IMR-90 (cell line): ENCODE measurements around the gene MDM2. TPM values are rescaled to one million over a fixed set of nuclear protein-coding genes. Genes with fewer than 3 reads are reported as not detected.

Experiments used
- ATAC-seq: fragments of 200-7000 bp; cut with Tn5 transposase; 2 replicates; pipeline ENCODE4 v1.9.1; 2020; ENCODE audit warnings: low read depth, mild to moderate bottlenecking, moderate library complexity
- BruUV-seq: library from RNA; stranded (reverse); fragments of 400-500 nt; replicated peaks from 2 replicates; lab custom pipeline; 2021; lab: Mats Ljungman, UMichigan
- CTCF ChIA-PET: fragments of 300-600 bp; formaldehyde crosslinking; extraction: SDS; loops from one replicate; lab custom pipeline; 2021; ENCODE audit warnings: antibody characterized with exemption; lab: Yijun Ruan, JAX
- POLR2A ChIA-PET: fragments of 300-600 bp; sonication (Branson Sonifier 250); formaldehyde crosslinking; loops from one replicate; lab custom pipeline; 2022; ENCODE audit warnings: antibody characterized with exemption; ENCODE audit not compliant: unreplicated experiment; lab: Charles Lee
- DNase-seq: peaks from one replicate; pipeline ENCODE4 v3.0.0; 2013
- H2AFZ ChIP-seq: replicated peaks from 2 replicates; pipeline ENCODE3; 2013; ENCODE audit warnings: low read length, mild to moderate bottlenecking; ENCODE audit not compliant: poor library complexity
- H2AK5ac ChIP-seq: 2 replicates; pipeline ENCODE4 v1.6.1; 2013; ENCODE audit warnings: low read depth, low read length, inconsistent platforms
- H2AK9ac ChIP-seq: replicated peaks from 2 replicates; pipeline ENCODE3; 2013; ENCODE audit warnings: mild to moderate bottlenecking, low read depth, low read length, moderate library complexity; ENCODE audit not compliant: poor library complexity
- H2BK120ac ChIP-seq: 2 replicates; pipeline ENCODE4 v1.6.1; 2013; ENCODE audit warnings: low read depth, low read length, inconsistent platforms
- H2BK15ac ChIP-seq: 3 replicates; pipeline ENCODE4 v1.6.1; 2013; ENCODE audit warnings: low read depth, low read length, inconsistent platforms
- H2BK20ac ChIP-seq: 2 replicates; pipeline ENCODE4 v1.6.1; 2013; ENCODE audit warnings: low read depth, mild to moderate bottlenecking, inconsistent platforms, low read length, moderate library complexity
- H2BK5ac ChIP-seq: 2 replicates; pipeline ENCODE4 v1.6.1; 2013; ENCODE audit warnings: mild to moderate bottlenecking, low read depth, low read length, inconsistent platforms; ENCODE audit not compliant: poor library complexity, severe bottlenecking
- H3K14ac ChIP-seq: replicated peaks from 2 replicates; pipeline ENCODE4 v1.6.1; 2013; ENCODE audit warnings: low read depth, low read length, inconsistent platforms
- H3K18ac ChIP-seq: 2 replicates; pipeline ENCODE4 v1.6.1; 2013; ENCODE audit warnings: low read depth, low read length, control low read depth
- H3K23ac ChIP-seq: 2 replicates; pipeline ENCODE4 v1.6.1; 2013; ENCODE audit warnings: low read depth, low read length, inconsistent platforms
- H3K27ac ChIP-seq: 2 replicates; pipeline ENCODE4 v1.5.1; 2013; ENCODE audit warnings: mild to moderate bottlenecking, control low read depth, low read length; ENCODE audit not compliant: insufficient read depth
- H3K27me3 ChIP-seq: 2 replicates; pipeline ENCODE4 v1.6.1; 2013; ENCODE audit warnings: low read length; ENCODE audit not compliant: control insufficient read depth, insufficient read depth
- H3K36me3 ChIP-seq: 2 replicates; pipeline ENCODE4 v1.6.1; 2013; ENCODE audit warnings: low read length, mixed read lengths; ENCODE audit not compliant: control insufficient read depth, insufficient read depth
- H3K4ac ChIP-seq: 2 replicates; pipeline ENCODE4 v1.6.1; 2013; ENCODE audit warnings: low read depth, low read length, inconsistent platforms
- H3K4me1 ChIP-seq: 2 replicates; pipeline ENCODE4 v1.6.1; 2013; ENCODE audit warnings: low read length, mixed read lengths; ENCODE audit not compliant: control insufficient read depth, insufficient read depth
- H3K4me2 ChIP-seq: 2 replicates; pipeline ENCODE4 v1.6.1; 2013; ENCODE audit warnings: low read depth, mild to moderate bottlenecking, control low read depth, low read length, moderate library complexity
- H3K4me3 ChIP-seq: 2 replicates; pipeline ENCODE4 v1.5.1; 2013; ENCODE audit warnings: low read depth, mild to moderate bottlenecking, control low read depth, low read length, moderate library complexity; ENCODE audit not compliant: insufficient read depth
- H3K56ac ChIP-seq: 2 replicates; pipeline ENCODE4 v1.6.1; 2013; ENCODE audit warnings: low read length, inconsistent platforms; ENCODE audit not compliant: insufficient read depth; ENCODE audit errors: extremely low read depth
- H3K79me1 ChIP-seq, 2 experiments: 2 replicates each; pipeline ENCODE4 v1.6.1; 2013; ENCODE audit warnings: low read length in 2 of 2, inconsistent platforms in 1 of 2, low read depth in 1 of 2
- H3K9ac ChIP-seq: 2 replicates; pipeline ENCODE4 v1.6.1; 2013; ENCODE audit warnings: low read depth, low read length, control low read depth
- H3K9me1 ChIP-seq: 2 replicates; pipeline ENCODE4 v1.6.1; 2013; ENCODE audit warnings: low read length, inconsistent platforms; ENCODE audit not compliant: insufficient read depth
- H3K9me3 ChIP-seq: 2 replicates; pipeline ENCODE4 v1.6.1; 2013; ENCODE audit warnings: low read length; ENCODE audit not compliant: control insufficient read depth, insufficient read depth
- H4K20me1 ChIP-seq: 2 replicates; pipeline ENCODE4 v1.6.1; 2013; ENCODE audit warnings: low read length, inconsistent platforms; ENCODE audit not compliant: insufficient read depth
- H4K5ac ChIP-seq: 2 replicates; pipeline ENCODE4 v1.6.1; 2013; ENCODE audit warnings: mild to moderate bottlenecking, low read depth, low read length, control low read depth
- H4K8ac ChIP-seq, 2 experiments: 2 replicates each; pipeline ENCODE4 v1.6.1; 2013; ENCODE audit warnings: low read depth in 2 of 2, low read length in 2 of 2, control low read depth in 1 of 2, inconsistent platforms in 1 of 2
- H4K91ac ChIP-seq: 2 replicates; pipeline ENCODE4 v1.6.1; 2013; ENCODE audit warnings: low read depth, low read length, inconsistent platforms; ENCODE audit not compliant: insufficient read depth
- BHLHE40 ChIP-seq: fragments of 150-350 bp; IDR thresholded peaks from 2 replicates; pipeline ENCODE4 v1.6.1; 2016; ENCODE audit warnings: mild to moderate bottlenecking, low read depth, low read length
- FOS ChIP-seq: fragments of 150-350 bp; IDR thresholded peaks from 2 replicates; pipeline ENCODE4 v1.6.1; 2016; ENCODE audit warnings: low read depth, low read length
- MAZ ChIP-seq: IDR thresholded peaks from 2 replicates; pipeline ENCODE4 v1.6.1; 2012; ENCODE audit warnings: low read depth, mild to moderate bottlenecking, low read length, improper control_type of control experiment, moderate library complexity, borderline replicate concordance
- MXI1 ChIP-seq: IDR thresholded peaks from 2 replicates; pipeline ENCODE4 v1.6.1; 2012; ENCODE audit warnings: low read depth, mild to moderate bottlenecking, low read length, moderate library complexity, borderline replicate concordance
- NFE2L2 ChIP-seq: fragments of 150-350 bp; IDR thresholded peaks from 2 replicates; pipeline ENCODE4 v1.6.1; 2016; ENCODE audit warnings: low read depth, mild to moderate bottlenecking, low read length
- RAD21 ChIP-seq: IDR thresholded peaks from 2 replicates; pipeline ENCODE4 v1.6.1; 2012; ENCODE audit warnings: low read length, improper control_type of control experiment
- RCOR1 ChIP-seq: IDR thresholded peaks from 2 replicates; pipeline ENCODE4 v1.6.1; 2012; ENCODE audit warnings: mild to moderate bottlenecking, low read length, improper control_type of control experiment; ENCODE audit not compliant: insufficient replicate concordance
- SMC3 ChIP-seq: fragments of 150-350 bp; IDR thresholded peaks from 2 replicates; pipeline ENCODE4 v1.6.1; 2016; ENCODE audit warnings: low read depth, mild to moderate bottlenecking, antibody characterized with exemption, low read length, moderate library complexity
- dilution Hi-C: fragments of 300-500 bp; cut with HindIII; formaldehyde crosslinking; loops from one replicate; pipeline ENCODE4 v1.14.3; 2018; ENCODE audit warnings: low sequenced_read_pairs; ENCODE audit not compliant: unreplicated experiment
- in situ Hi-C: fragments of 300-500 bp; cut with MboI; formaldehyde crosslinking; loops from 3 replicates; pipeline ENCODE4 v1.14.3; 2019; ENCODE audit warnings: low sequenced_read_pairs, inconsistent platforms, mixed read lengths
- intact Hi-C: fragments of 100-400 bp; cut with micrococcal nuclease; formaldehyde crosslinking; loops from 2 replicates; pipeline ENCODE4 v1.10.0; 2022
- polyA plus RNA-seq, 3 experiments: library from polyadenylated mRNA; depleted of rRNA; stranded (reverse); fragments of >200 nt; gene quantifications; 2 replicates each; pipeline ENCODE4 v1.2.3, GENCODE V29; 2012; ENCODE audit warnings: low replicate concordance in 1 of 3
- total RNA-seq: library from RNA; depleted of rRNA; stranded (reverse); fragments of >200 nt; gene quantifications from 2 replicates; pipeline ENCODE4 v1.2.3, GENCODE V29; 2012
- TF ChIP-seq, protein P1 (sequence below): conservative IDR thresholded peaks from 2 replicates; pipeline ENCODE4 v1.5.1; 2012; ENCODE audit warnings: mild to moderate bottlenecking, low read depth, low read length, improper control_type of control experiment
- TF ChIP-seq, protein P2 (sequence below): fragments of 150-350 bp; IDR thresholded peaks from 2 replicates; pipeline ENCODE4 v1.6.1; 2016; ENCODE audit warnings: low read depth, mild to moderate bottlenecking, low read length, moderate library complexity, borderline replicate concordance

Gene MDM2
- total and polyA plus RNA-seq, 2 of the 4 experiments (the other 2 are of a cell fraction): 21.9 to 196 TPM

DNA sequence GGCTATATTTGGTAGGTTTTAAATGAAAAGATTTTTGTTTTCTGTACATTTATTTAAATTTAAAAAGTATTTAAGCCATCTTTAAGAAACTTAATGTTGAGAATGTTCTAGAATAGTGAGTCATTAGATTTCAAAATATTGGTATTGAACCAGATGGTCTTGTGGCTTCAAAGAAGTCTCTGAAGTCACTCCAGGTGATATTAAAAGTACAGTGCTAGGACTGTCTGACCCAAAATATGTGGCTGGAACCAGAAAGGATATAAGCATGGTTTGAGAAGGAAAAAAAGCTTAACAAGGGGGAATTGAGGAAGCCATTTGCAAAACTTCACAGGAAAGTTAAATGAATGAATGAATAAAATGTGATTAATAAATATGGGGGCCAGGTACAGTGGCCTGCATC lies 28.7 kb upstream of the MDM2 start:
- Histone ChIP-seq H2AFZ (no peak overlapping the region), H2AK9ac (no peak overlapping the region), H4K5ac (no peak overlapping the region), H3K4me2 (no peak overlapping the region), H3K9ac (no peak overlapping the region), H2BK20ac (no peak overlapping the region), H3K4me1 (peaks cover 2% of the 10 kb centered on the region; the same call in 1 of the 2 replicates), H3K36me3 (no peaks in the 10 kb centered on the region), H3K9me1 (no peaks in the 10 kb centered on the region), H4K91ac (no peak overlapping the region), H3K56ac (no peak overlapping the region), H3K27me3 (no peaks in the 10 kb centered on the region), H3K4me3 (no peak overlapping the region), H4K20me1 (no peaks in the 10 kb centered on the region), H4K8ac (no peak overlapping the region), H3K27ac (no peak overlapping the region), H2AK5ac (no peak overlapping the region), H3K18ac (no peak overlapping the region), H3K79me1 (no peaks in the 10 kb centered on the region), H3K4ac (no peak overlapping the region), H2BK15ac (no peak overlapping the region), H2BK120ac (no peak overlapping the region), H3K23ac (no peak overlapping the region), H3K14ac (no peak overlapping the region), H2BK5ac (no peak overlapping the region), H3K9me3 (no peaks in the 10 kb centered on the region)
- CTCF ChIA-PET: no interaction called here
- in situ Hi-C loops: no loop called here
- TF ChIP-seq RAD21 (no peak), NFE2L2 (no peak), MAZ (no peak), FOS (no peak), MXI1 (no peak), SMC3 (no peak), RCOR1 (no peak), BHLHE40 (no peak)
- TF ChIP-seq, protein P1, sequence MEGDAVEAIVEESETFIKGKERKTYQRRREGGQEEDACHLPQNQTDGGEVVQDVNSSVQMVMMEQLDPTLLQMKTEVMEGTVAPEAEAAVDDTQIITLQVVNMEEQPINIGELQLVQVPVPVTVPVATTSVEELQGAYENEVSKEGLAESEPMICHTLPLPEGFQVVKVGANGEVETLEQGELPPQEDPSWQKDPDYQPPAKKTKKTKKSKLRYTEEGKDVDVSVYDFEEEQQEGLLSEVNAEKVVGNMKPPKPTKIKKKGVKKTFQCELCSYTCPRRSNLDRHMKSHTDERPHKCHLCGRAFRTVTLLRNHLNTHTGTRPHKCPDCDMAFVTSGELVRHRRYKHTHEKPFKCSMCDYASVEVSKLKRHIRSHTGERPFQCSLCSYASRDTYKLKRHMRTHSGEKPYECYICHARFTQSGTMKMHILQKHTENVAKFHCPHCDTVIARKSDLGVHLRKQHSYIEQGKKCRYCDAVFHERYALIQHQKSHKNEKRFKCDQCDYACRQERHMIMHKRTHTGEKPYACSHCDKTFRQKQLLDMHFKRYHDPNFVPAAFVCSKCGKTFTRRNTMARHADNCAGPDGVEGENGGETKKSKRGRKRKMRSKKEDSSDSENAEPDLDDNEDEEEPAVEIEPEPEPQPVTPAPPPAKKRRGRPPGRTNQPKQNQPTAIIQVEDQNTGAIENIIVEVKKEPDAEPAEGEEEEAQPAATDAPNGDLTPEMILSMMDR: no peak
- TF ChIP-seq, protein P2, sequence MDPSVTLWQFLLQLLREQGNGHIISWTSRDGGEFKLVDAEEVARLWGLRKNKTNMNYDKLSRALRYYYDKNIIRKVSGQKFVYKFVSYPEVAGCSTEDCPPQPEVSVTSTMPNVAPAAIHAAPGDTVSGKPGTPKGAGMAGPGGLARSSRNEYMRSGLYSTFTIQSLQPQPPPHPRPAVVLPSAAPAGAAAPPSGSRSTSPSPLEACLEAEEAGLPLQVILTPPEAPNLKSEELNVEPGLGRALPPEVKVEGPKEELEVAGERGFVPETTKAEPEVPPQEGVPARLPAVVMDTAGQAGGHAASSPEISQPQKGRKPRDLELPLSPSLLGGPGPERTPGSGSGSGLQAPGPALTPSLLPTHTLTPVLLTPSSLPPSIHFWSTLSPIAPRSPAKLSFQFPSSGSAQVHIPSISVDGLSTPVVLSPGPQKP: no peak
- ATAC-seq: no peak
- BruUV-seq: no TSS peak
- dilution Hi-C loops: no loop called here
- POLR2A ChIA-PET: no interaction called here
- no peak for DNase-seq
- intact Hi-C loops: no loop called here
